CD4-positive, alpha-beta T cell (primary cell): ENCODE measurements around the gene CELF4. TPM values are rescaled to one million over a fixed set of nuclear protein-coding genes. Genes with fewer than 3 reads are reported as not detected.

Experiments used
- ATAC-seq: fragments of 200-7000 bp; cut with Tn5 transposase; one replicate; pipeline ENCODE4 v1.10.0; 2022; ENCODE audit warnings: mild to moderate bottlenecking; ENCODE audit not compliant: poor library complexity
- CTCF ChIA-PET: fragments of 350-600 bp; sonication (Branson Sonifier 250); formaldehyde crosslinking; loops from one replicate; lab custom pipeline; 2021; ENCODE audit warnings: antibody characterized with exemption, inconsistent platforms; lab: Charles Lee
- POLR2A ChIA-PET: fragments of 350-600 bp; sonication (Branson Sonifier 250); formaldehyde crosslinking; loops from one replicate; lab custom pipeline; 2021; ENCODE audit warnings: antibody characterized with exemption, inconsistent platforms; lab: Charles Lee
- DNase-seq, 14 experiments: peaks; one replicate each; pipeline ENCODE4 v3.0.0-alpha.2; 2013 to 2020; ENCODE audit warnings: mixed read lengths in 2 of 14
- H3K27ac ChIP-seq, 2 donors: one replicate each; pipeline versions ENCODE4 v1.5.1 to v1.7.0; 2013; ENCODE audit warnings: low read length in 2 of 2, low read depth in 1 of 2, mild to moderate bottlenecking in 1 of 2
- H3K27me3 ChIP-seq, 2 experiments: 1 replicate in 1 of 2; 2 replicates in 1 of 2; pipeline versions ENCODE4 v1.6.1 to v1.7.0; 2013; ENCODE audit warnings: low read length in 2 of 2, control low read depth in 1 of 2, mild to moderate bottlenecking in 1 of 2, moderate library complexity in 1 of 2; ENCODE audit not compliant: insufficient read depth in 2 of 2, control insufficient read depth in 1 of 2
- H3K36me3 ChIP-seq: one replicate; pipeline ENCODE4 v1.6.1; 2013; ENCODE audit warnings: low read length, control low read depth; ENCODE audit not compliant: insufficient read depth
- H3K4me1 ChIP-seq: one replicate; pipeline ENCODE4 v1.6.1; 2013; ENCODE audit warnings: low read length, control low read depth; ENCODE audit not compliant: insufficient read depth
- H3K4me3 ChIP-seq: one replicate; pipeline ENCODE4 v1.5.1; 2013; ENCODE audit warnings: mild to moderate bottlenecking, low read length, moderate library complexity
- H3K9me3 ChIP-seq, 2 experiments: 1 replicate in 1 of 2; 2 replicates in 1 of 2; pipeline versions ENCODE4 v1.6.1 to v1.7.0; 2013; ENCODE audit warnings: low read length in 2 of 2, mild to moderate bottlenecking in 2 of 2, control low read depth in 1 of 2, moderate library complexity in 1 of 2; ENCODE audit not compliant: control insufficient read depth in 1 of 2, insufficient read depth in 1 of 2
- H3K27ac Mint-ChIP-seq: one replicate; pipeline ENCODE4 v1.8.0; 2020; ENCODE audit warnings: mixed read lengths
- H3K27me3 Mint-ChIP-seq: one replicate; pipeline ENCODE4 v1.8.0; 2021; ENCODE audit warnings: mixed read lengths
- H3K36me3 Mint-ChIP-seq: one replicate; pipeline ENCODE4 v1.8.0; 2021; ENCODE audit warnings: low read depth, mixed read lengths
- H3K4me1 Mint-ChIP-seq: one replicate; pipeline ENCODE4 v1.8.0; 2021; ENCODE audit warnings: low read depth, mixed read lengths
- H3K4me3 Mint-ChIP-seq: one replicate; pipeline ENCODE4 v1.8.0; 2020; ENCODE audit warnings: mild to moderate bottlenecking, mixed read lengths
- H3K9me3 Mint-ChIP-seq: one replicate; pipeline ENCODE4 v1.8.0; 2020; ENCODE audit warnings: mixed read lengths
- CTCF ChIP-seq: fragments of 200-600 bp; IDR thresholded peaks from one replicate; pipeline ENCODE4 v1.8.0; 2022; ENCODE audit warnings: antibody characterized with exemption, mild to moderate bottlenecking
- intact Hi-C, 2 experiments: fragments of 100-400 bp; cut with DNase I in 1 of 2; cut with micrococcal nuclease in 1 of 2; formaldehyde crosslinking; loops; one replicate each; pipeline versions ENCODE4 v1.15.1 to v1.9.0; 2023 to 2025; cut with DNase I, micrococcal nuclease
- total RNA-seq, 174 experiments: library from RNA in 2 of 174; stranded (reverse) in 2 of 174; gene quantifications; one replicate each; pipeline ENCODE4 v1.2.3 and lab custom pipeline; 2021 to 2026

CELF4 gene
- total RNA-seq, 2 experiments from 2014 or later: not detected

GRCh38 chr18:37496568-37496967 is 69.0 kb downstream of the CELF4 start:
- no peak for TF ChIP-seq CTCF
- Histone ChIP-seq H3K9me3 (peaks cover 0 to 7% of the 10 kb centered on the region in 2 experiments), H3K4me1 (no peaks in the 10 kb centered on the region), H3K27me3 (peaks cover 0 to 4% of the 10 kb centered on the region in 2 experiments), H3K4me3 (no peak overlapping the region), H3K27ac (no peak overlapping the region), H3K36me3 (no peaks in the 10 kb centered on the region)
- H3K9me3 Mint-ChIP-seq: no peaks in the 10 kb centered on the region
- no peak overlapping the region for H3K4me3 Mint-ChIP-seq
- intact Hi-C loops: no loop called here
- no peak for ATAC-seq
- no peak for DNase-seq
- H3K27ac Mint-ChIP-seq: no peak overlapping the region
- no peaks in the 10 kb centered on the region for H3K36me3 Mint-ChIP-seq
- POLR2A ChIA-PET: no interaction called here
- CTCF ChIA-PET: no interaction called here
- no peaks in the 10 kb centered on the region for H3K4me1 Mint-ChIP-seq
- peaks cover 26% of the 10 kb centered on the region for H3K27me3 Mint-ChIP-seq

- ChIA-PET CTCF (no interaction called here), POLR2A (no interaction called here)
Measured at GRCh38 chr18:37495354-37495753, 70.2 kb downstream of the CELF4 start.

GRCh38 chr18:37494406-37494805 is 71.2 kb downstream of the CELF4 start:
- Histone ChIP-seq H3K36me3 (no peaks in the 10 kb centered on the region), H3K4me3 (no peak overlapping the region), H3K9me3 (peaks cover 0 to 7% of the 10 kb centered on the region in 2 experiments), H3K27ac (no peak overlapping the region), H3K27me3 (peaks cover 4 to 6% of the 10 kb centered on the region in 2 experiments), H3K4me1 (no peaks in the 10 kb centered on the region)
- Mint-ChIP-seq H3K27me3 (peaks cover 41% of the 10 kb centered on the region), H3K36me3 (no peaks in the 10 kb centered on the region), H3K4me3 (no peak overlapping the region), H3K27ac (no peak overlapping the region), H3K4me1 (no peaks in the 10 kb centered on the region), H3K9me3 (no peaks in the 10 kb centered on the region)
- DNase-seq: no peak
- POLR2A ChIA-PET: no interaction called here
- CTCF ChIA-PET: no interaction called here
- ATAC-seq: no peak
- intact Hi-C loops: no loop called here
- TF ChIP-seq CTCF: no peak

More at GRCh38 chr18:37495354-37495753, 70.2 kb downstream of the CELF4 start:
- intact Hi-C loops: no loop called here
- peaks cover 4 to 6% of the 10 kb centered on the region in 2 experiments for H3K27me3 ChIP-seq
- H3K4me3 ChIP-seq: no peak overlapping the region
- H3K36me3 Mint-ChIP-seq: no peaks in the 10 kb centered on the region
- DNase-seq (no peak), ATAC-seq (no peak)
- H3K27me3 Mint-ChIP-seq: peaks cover 34% of the 10 kb centered on the region
- no peaks in the 10 kb centered on the region for H3K4me1 Mint-ChIP-seq
- H3K36me3 ChIP-seq: no peaks in the 10 kb centered on the region
- no peaks in the 10 kb centered on the region for H3K4me1 ChIP-seq
- H3K4me3 Mint-ChIP-seq: no peak overlapping the region
- no peaks in the 10 kb centered on the region for H3K9me3 Mint-ChIP-seq
- peaks cover 0 to 7% of the 10 kb centered on the region in 2 experiments for H3K9me3 ChIP-seq
- no peak for TF ChIP-seq CTCF
- no peak overlapping the region for H3K27ac ChIP-seq
- no peak overlapping the region for H3K27ac Mint-ChIP-seq
